G401.6 (cell line): ENCODE results near the gene RPS8.
"Not testable (repeated sequence)": the region's sequence is repeated elsewhere in the genome, so short reads cannot be mapped to it uniquely, and the experiment has no call there.

ENCODE experiments used
- FAIRE-seq: peaks from 2 replicates; lab custom pipeline; 2012; peaks lifted over from hg19 to GRCh38; lab: Jason Lieb, UNC

RPS8 gene

DNA sequence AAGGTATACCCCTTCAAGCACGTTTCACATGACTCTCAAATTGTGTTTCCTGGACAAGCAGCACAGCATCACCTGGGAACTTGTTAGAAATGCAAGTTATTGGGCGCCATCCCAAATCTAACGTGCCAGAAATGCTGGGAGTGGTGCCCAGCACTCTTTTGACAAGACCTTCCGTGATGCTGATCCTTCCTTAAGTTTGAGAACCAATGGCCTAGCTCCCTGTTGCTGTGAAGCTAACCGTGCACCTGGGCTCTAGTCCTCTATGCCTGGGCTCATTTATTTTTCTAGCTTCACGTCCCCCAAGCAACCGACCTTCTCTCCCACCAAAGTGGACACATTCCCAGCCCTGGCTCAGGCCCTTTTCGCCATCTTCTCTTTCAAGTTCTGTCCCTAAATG is 8.4 kb downstream of the RPS8 start:
- FAIRE-seq, result no peak

GRCh38 chr1:44784094-44785028 is 9.0 kb downstream of the RPS8 start:
- FAIRE-seq, result no peak

DNA sequence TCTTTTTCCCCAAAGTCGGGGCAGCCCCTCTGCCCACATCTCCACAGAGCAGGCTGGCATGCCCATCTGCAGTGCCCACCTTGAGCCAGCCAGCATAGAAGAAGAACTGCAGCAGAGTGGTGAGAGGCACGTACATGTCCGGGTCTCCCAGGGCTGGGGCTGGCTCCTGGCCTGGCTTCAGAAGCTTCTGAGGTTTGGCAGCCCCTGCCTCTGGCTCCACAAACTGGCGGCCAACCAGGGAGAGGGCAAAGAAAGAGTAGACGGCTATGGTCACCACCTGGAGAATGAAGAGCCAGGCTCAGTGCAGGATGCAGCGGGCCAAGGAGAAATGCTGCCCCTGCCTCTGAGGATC is 9.7 kb downstream of the RPS8 start:
- FAIRE-seq, result no peak

- no peak for FAIRE-seq
These were observed 10.3 kb downstream of the RPS8 start for GRCh38 chr1:44785501-44786137.

DNA sequence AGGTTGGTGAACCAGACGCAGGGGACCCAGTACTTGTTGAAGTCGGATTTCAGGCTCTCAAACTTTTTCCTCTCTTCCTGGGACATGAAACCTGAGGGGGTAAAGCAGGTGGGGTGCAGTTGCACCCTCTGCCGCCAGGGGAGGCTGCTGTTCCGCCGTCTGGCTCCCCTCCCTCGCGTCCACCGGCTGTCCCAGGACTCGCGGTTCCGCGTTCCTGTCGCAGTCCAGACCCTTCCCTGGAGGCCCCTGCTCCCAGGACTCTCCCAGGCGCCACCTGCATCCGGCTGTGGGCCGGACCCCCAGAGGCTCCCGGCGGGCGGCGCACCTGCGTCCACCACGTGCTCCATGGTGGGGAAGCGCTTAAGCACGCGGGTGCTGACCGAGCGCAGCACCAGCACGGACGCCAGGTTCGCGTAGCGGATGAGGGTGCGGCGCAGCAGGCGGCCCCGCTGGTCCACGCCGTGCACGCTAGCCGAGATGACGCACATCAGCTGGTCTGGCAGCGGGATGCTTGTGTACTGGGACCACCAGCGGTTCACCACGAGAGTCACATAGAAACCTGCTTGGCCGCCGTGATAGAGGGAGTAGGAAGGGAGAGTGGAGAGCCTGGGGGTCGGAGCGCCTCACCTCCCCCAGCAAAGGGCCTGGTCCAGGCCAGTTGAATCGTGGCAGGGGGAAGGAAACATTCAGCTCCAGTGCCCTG is 10.9 kb downstream of the RPS8 start:
- FAIRE-seq, result no peak

GRCh38 chr1:44786841-44787426 is 11.6 kb downstream of the RPS8 start:
- no peak for FAIRE-seq

DNA sequence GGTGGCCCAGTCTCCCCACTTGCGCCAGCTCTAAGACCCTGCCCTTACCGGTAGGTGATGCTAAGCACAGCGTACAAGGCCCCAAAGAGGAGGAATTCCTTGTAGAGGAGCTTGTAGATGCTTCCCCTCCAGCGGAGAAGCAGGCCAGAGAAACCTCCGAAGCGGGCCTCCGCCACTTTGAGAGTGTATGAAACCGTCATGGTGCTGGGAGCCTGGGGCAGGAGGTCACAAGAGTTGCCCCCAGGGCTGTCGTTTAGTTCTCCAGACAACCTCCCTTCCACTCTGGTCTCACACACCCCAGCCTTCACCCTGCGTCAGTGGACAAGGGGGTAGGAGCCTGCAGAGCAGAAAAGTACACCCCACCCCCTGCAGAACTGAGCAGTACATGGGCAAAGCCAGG is 12.2 kb downstream of the RPS8 start:
- FAIRE-seq, result no peak

DNA sequence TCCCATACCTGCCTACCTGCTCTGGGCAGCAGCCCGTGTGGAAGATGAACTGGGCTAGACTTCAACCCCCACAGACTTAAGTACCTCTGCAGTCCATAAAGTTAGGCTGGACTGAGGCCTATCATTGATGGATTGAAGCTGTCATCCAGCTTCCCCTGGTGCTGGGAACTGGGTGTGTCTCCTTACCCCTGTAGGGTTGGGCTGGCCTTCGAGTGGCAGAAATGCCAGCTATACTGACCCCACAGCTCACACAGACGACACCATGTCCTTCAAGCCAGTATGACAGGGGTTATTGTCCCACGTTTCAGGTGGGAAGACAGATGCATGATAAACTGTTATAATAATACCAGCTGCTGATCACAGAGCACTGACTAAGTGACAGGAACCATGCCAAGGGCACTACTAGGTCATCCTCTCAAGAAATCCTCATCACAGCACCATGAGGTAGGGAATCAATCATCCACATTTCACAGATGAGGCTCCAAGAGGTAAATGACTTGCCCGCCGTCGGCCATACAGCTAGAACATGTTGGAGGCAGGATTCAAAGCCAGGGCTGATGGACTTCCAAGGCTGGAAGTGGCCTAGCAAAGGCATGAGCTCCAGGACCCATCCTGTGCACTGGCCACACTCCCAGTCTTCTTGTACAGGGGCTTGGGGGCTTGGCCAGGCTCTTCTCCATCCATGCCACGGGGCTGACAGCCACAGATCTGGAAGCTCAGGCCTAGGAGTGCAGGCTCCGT is 12.9 kb downstream of the RPS8 start, which contains the start of gene BEST4:
TSS of gene BEST4 (minus strand) at position 51 of the 741 bp plus-strand sequence. CDS start 465 bp downstream, outside the sequence.
- no peak for FAIRE-seq

GRCh38 chr1:44790968-44791801 is 15.8 kb downstream of the RPS8 start:
- no peak for FAIRE-seq

- FAIRE-seq, result no peak
These were observed 17.6 kb downstream of the RPS8 start for GRCh38 chr1:44792736-44793502.

GRCh38 chr1:44797886-44798285 is 22.5 kb downstream of the RPS8 start:
- not testable (repeated sequence) for FAIRE-seq

- FAIRE-seq, result no peak
These were observed 23.4 kb downstream of the RPS8 start for GRCh38 chr1:44798481-44799365.

- peak; percentile 98 for FAIRE-seq
These were observed 24.6 kb downstream of the RPS8 start, which contains the start of gene PLK3 for GRCh38 chr1:44799770-44800584. Gene PLK3, plus strand, starts transcription at chr1:44800377. Its CDS starts 87 bp downstream, at chr1:44800464.

DNA sequence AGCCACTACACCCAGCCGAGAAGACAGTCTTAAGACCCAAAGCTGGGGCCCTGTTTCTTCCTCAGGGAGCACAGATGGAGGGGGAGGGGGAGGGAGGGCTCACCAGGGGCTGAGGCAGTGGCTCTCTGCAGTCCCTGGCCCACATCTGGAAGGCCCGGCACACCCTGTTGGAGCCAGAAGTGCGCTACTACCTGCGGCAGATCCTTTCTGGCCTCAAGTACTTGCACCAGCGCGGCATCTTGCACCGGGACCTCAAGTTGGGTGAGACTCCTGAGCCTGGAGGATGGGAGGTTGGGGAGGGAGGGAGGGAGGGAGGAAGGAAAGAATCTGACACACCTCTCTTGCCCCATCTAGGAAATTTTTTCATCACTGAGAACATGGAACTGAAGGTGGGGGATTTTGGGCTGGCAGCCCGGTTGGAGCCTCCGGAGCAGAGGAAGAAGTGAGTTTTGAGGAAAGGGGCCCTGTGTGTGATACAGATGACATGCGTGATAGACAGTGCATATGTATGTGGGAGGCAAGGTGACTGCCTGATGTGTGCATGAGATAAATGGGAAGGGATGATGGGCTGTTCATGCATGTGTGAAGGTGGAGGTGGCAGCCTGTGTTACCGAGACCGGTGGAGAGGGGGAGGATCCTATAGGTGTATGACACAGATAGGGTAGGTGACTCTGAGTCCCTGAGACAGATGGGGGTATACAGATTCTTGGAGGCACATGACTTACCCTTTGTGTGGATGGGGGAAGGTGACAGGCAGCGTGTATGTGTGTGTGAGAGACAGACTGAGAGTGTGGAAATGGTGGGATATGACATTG is 26.4 kb downstream of the RPS8 start:
- FAIRE-seq, result no peak

DNA sequence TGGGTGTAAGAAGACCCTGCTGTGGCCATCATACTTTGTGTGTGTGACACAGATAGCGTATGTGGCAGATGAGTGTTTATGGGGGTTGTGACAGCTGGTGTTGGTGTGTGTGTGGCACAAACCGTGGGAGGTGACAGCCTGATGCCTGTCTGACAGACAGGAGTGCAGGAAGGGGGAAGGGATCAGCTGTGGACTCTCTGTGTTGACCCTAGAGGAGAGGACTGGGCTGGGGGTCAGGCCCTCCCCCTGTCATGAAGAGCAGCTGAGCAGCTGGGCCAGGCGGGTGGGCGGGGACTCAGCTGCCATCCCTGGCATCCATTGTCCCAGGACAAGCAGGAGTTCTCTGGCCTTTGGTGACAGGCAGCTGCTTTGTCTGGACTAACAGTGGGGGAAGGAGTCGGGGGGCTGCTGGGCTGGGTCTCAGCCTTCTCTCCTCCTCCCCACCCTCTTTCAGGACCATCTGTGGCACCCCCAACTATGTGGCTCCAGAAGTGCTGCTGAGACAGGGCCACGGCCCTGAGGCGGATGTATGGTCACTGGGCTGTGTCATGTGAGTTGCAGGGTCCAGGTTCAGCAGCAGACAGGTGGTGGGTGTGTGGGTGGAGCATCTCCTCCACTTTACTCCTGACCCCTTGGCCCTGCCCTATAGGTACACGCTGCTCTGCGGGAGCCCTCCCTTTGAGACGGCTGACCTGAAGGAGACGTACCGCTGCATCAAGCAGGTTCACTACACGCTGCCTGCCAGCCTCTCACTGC is 27.1 kb downstream of the RPS8 start:
- no peak for FAIRE-seq

GRCh38 chr1:44803062-44803311 is 27.6 kb downstream of the RPS8 start:
- no peak for FAIRE-seq
